Uterus (tissue), 2 donors: ENCODE results near the gene SARDH.

Source experiments
- CTCF ChIP-seq, 4 experiments: fragments of 200-600 bp in 2 of 4; fragments of 450-650 bp in 2 of 4; sonication (generic) in 2 of 4; IDR thresholded peaks; one replicate each; pipeline ENCODE4 v1.5.1; 2016 to 2019; ENCODE audit warnings: antibody characterized with exemption in 4 of 4, mild to moderate bottlenecking in 2 of 4, moderate library complexity in 1 of 4
- POLR2A ChIP-seq, 2 donors: fragments of 450-650 bp; IDR thresholded peaks; one replicate each; pipeline ENCODE4 v1.6.1; 2016; ENCODE audit warnings: antibody characterized with exemption in 2 of 2, mild to moderate bottlenecking in 1 of 2, moderate library complexity in 1 of 2

- no peak for TF ChIP-seq CTCF (IDR thresholded peaks at IDR 0.05)
- no peak for TF ChIP-seq POLR2A (IDR thresholded peaks at IDR 0.05)
These were observed 61.7 kb downstream of the SARDH start for GRCh38 chr9:133676450-133676849.
